Measurements from ENCODE around the gene PROS1.

GRCh38 chr3:93981649-93982048 lies 8.0 kb upstream of the PROS1 start:
- TF ChIP-seq, protein P1, sequence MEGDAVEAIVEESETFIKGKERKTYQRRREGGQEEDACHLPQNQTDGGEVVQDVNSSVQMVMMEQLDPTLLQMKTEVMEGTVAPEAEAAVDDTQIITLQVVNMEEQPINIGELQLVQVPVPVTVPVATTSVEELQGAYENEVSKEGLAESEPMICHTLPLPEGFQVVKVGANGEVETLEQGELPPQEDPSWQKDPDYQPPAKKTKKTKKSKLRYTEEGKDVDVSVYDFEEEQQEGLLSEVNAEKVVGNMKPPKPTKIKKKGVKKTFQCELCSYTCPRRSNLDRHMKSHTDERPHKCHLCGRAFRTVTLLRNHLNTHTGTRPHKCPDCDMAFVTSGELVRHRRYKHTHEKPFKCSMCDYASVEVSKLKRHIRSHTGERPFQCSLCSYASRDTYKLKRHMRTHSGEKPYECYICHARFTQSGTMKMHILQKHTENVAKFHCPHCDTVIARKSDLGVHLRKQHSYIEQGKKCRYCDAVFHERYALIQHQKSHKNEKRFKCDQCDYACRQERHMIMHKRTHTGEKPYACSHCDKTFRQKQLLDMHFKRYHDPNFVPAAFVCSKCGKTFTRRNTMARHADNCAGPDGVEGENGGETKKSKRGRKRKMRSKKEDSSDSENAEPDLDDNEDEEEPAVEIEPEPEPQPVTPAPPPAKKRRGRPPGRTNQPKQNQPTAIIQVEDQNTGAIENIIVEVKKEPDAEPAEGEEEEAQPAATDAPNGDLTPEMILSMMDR (IDR thresholded peaks at IDR 0.05; ENCODE audit: low read depth, low read length) = no peak
- TF ChIP-seq POLR2A (IDR thresholded peaks at IDR 0.05; ENCODE audit: extremely low read depth, insufficient read length) (no peak), MYC (IDR thresholded peaks at IDR 0.05; ENCODE audit: low read depth, low read length) (no peak)
- TF ChIP-seq, protein P2, sequence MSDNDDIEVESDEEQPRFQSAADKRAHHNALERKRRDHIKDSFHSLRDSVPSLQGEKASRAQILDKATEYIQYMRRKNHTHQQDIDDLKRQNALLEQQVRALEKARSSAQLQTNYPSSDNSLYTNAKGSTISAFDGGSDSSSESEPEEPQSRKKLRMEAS (IDR thresholded peaks at IDR 0.05; ENCODE audit: low read depth, low read length) = no peak

All from NB4 (cell line).